ENCODE data around the gene EOLA2. TPM values are rescaled to one million over a fixed set of nuclear protein-coding genes. Genes with fewer than 3 reads are reported as not detected.

Gene EOLA2
- polyA plus RNA-seq, 2 of the 4 experiments (the other 2 are of a cell fraction): 34.5 to 60.9 TPM

DNA sequence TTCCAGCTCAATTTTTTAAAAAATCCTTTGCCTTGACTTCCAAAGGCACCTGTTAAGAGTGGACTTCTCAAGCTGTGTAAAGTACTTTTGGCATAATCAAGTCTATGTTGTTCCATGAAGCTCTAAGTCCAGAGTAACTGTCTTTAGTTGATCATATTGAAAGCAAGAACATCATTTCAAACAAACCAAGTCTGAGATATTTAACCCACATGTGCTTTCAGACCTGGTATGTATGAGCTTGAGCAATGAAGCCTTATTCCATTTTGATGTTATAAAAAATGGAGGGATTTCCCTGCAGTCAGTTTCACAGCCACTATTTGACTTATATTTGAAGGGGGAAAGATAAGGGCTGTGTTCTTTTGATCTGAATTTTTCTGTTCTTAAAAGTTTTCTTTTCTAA lies 23.7 kb upstream of the EOLA2 start:
- ChIA-PET CTCF (interaction anchor here (0.5 to 2.4 kb wide), 11 partner anchors 10 to 524 kb away, joined by 3 to 13 read pairs (median 4); partner anchors contain the start of gene MAMLD1), POLR2A (no interaction called here)
- Histone ChIP-seq H3K4me2 (no peak overlapping the region), H3K4me1 (peaks cover 13% of the 10 kb centered on the region; the same call in 2 of the 3 replicates), H3K9me3 (no peaks in the 10 kb centered on the region), H3K4me3 (no peak overlapping the region), H3K27ac (no peak overlapping the region)
- TF ChIP-seq, protein P1, sequence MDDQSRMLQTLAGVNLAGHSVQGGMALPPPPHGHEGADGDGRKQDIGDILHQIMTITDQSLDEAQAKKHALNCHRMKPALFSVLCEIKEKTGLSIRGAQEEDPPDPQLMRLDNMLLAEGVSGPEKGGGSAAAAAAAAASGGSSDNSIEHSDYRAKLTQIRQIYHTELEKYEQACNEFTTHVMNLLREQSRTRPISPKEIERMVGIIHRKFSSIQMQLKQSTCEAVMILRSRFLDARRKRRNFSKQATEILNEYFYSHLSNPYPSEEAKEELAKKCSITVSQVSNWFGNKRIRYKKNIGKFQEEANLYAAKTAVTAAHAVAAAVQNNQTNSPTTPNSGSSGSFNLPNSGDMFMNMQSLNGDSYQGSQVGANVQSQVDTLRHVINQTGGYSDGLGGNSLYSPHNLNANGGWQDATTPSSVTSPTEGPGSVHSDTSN (IDR thresholded peaks at IDR 0.05): no peak
- TF ChIP-seq MAFK (IDR thresholded peaks at IDR 0.05; ENCODE audit: partially characterized antibody) (no peak), MYC (IDR thresholded peaks at IDR 0.05; ENCODE audit: borderline replicate concordance, low read length) (no peak), E2F6 (IDR thresholded peaks at IDR 0.05; ENCODE audit: borderline replicate concordance, low read depth) (no peak), CBX8 (IDR thresholded peaks at IDR 0.05) (no peak), KDM5A (IDR thresholded peaks at IDR 0.05) (no peak), SREBF2 (IDR thresholded peaks at IDR 0.05) (no peak), KDM1A (IDR thresholded peaks at IDR 0.05; ENCODE audit: low read depth) (no peak), ZSCAN20 (CRISPR knock-in tag; IDR thresholded peaks at IDR 0.05) (no peak), MAX (IDR thresholded peaks at IDR 0.05) (no peak), EHMT2 (IDR thresholded peaks at IDR 0.05; ENCODE audit: low read depth) (no peak), RAD21 (conservative IDR thresholded peaks at IDR 0.05 in 1 of 2, IDR thresholded peaks at IDR 0.05 in 1 of 2) (no peak), FOSL2 (IDR thresholded peaks at IDR 0.05) (no peak), FOSL2 (CRISPR knock-in tag; IDR thresholded peaks at IDR 0.05) (no peak), ZNF302 (CRISPR knock-in tag; IDR thresholded peaks at IDR 0.05) (no peak)
- TF ChIP-seq, protein P2, sequence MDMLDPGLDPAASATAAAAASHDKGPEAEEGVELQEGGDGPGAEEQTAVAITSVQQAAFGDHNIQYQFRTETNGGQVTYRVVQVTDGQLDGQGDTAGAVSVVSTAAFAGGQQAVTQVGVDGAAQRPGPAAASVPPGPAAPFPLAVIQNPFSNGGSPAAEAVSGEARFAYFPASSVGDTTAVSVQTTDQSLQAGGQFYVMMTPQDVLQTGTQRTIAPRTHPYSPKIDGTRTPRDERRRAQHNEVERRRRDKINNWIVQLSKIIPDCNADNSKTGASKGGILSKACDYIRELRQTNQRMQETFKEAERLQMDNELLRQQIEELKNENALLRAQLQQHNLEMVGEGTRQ (IDR thresholded peaks at IDR 0.05): no peak
- TF ChIP-seq, protein P3, sequence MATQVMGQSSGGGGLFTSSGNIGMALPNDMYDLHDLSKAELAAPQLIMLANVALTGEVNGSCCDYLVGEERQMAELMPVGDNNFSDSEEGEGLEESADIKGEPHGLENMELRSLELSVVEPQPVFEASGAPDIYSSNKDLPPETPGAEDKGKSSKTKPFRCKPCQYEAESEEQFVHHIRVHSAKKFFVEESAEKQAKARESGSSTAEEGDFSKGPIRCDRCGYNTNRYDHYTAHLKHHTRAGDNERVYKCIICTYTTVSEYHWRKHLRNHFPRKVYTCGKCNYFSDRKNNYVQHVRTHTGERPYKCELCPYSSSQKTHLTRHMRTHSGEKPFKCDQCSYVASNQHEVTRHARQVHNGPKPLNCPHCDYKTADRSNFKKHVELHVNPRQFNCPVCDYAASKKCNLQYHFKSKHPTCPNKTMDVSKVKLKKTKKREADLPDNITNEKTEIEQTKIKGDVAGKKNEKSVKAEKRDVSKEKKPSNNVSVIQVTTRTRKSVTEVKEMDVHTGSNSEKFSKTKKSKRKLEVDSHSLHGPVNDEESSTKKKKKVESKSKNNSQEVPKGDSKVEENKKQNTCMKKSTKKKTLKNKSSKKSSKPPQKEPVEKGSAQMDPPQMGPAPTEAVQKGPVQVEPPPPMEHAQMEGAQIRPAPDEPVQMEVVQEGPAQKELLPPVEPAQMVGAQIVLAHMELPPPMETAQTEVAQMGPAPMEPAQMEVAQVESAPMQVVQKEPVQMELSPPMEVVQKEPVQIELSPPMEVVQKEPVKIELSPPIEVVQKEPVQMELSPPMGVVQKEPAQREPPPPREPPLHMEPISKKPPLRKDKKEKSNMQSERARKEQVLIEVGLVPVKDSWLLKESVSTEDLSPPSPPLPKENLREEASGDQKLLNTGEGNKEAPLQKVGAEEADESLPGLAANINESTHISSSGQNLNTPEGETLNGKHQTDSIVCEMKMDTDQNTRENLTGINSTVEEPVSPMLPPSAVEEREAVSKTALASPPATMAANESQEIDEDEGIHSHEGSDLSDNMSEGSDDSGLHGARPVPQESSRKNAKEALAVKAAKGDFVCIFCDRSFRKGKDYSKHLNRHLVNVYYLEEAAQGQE (IDR thresholded peaks at IDR 0.05): no peak
- FAIRE-seq (no peak), ATAC-seq (no peak), DNase-seq (ENCODE audit: low read depth in 1 of 2, low spot score in 1 of 2) (no peak)

GRCh38 chrX:149961572-149961971 lies 23.3 kb upstream of the EOLA2 start:
- H3K4me1 ChIP-seq: peaks cover 13% of the 10 kb centered on the region; the same call in 2 of the 3 replicates
- no peak for TF ChIP-seq MYC (IDR thresholded peaks at IDR 0.05; ENCODE audit: borderline replicate concordance, low read length)
- no peak for TF ChIP-seq EHF (CRISPR knock-in tag; IDR thresholded peaks at IDR 0.05)
- TF ChIP-seq NR3C1 (IDR thresholded peaks at IDR 0.05): no peak
- TF ChIP-seq NFE2L2 (conservative IDR thresholded peaks at IDR 0.05; ENCODE audit: low read length): no peak
- TF ChIP-seq, protein P4, sequence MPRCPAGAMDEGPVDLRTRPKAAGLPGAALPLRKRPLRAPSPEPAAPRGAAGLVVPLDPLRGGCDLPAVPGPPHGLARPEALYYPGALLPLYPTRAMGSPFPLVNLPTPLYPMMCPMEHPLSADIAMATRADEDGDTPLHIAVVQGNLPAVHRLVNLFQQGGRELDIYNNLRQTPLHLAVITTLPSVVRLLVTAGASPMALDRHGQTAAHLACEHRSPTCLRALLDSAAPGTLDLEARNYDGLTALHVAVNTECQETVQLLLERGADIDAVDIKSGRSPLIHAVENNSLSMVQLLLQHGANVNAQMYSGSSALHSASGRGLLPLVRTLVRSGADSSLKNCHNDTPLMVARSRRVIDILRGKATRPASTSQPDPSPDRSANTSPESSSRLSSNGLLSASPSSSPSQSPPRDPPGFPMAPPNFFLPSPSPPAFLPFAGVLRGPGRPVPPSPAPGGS (IDR thresholded peaks at IDR 0.05): no peak
- no peak for TF ChIP-seq RAD21 (conservative IDR thresholded peaks at IDR 0.05 in 1 of 2, IDR thresholded peaks at IDR 0.05 in 1 of 2)
- TF ChIP-seq JUNB (IDR thresholded peaks at IDR 0.05): no peak
- TF ChIP-seq ATOH8 (CRISPR knock-in tag; IDR thresholded peaks at IDR 0.05; ENCODE audit: low read depth): no peak
- TF ChIP-seq CBX2 (IDR thresholded peaks at IDR 0.05; ENCODE audit: borderline replicate concordance, low read depth): no peak
- no peak for TF ChIP-seq RCOR1 (IDR thresholded peaks at IDR 0.05; ENCODE audit: low read depth, low read length)
- TF ChIP-seq HOXA7 (CRISPR knock-in tag; IDR thresholded peaks at IDR 0.05): no peak
- 93% methylated on average over 2 of the region's 2 CpGs for WGBS (ENCODE audit: missing lambda C conversion rate)
- ChIA-PET POLR2A (no interaction called here), CTCF (interaction anchor here (0.5 to 2.4 kb wide), 8 partner anchors 10 to 525 kb away, joined by 3 to 13 read pairs (median 4); partner anchors contain the start of gene MAMLD1)
- H3K4me3 ChIP-seq: no peak overlapping the region
- no peak for DNase-seq (ENCODE audit: low read depth in 1 of 2, low spot score in 1 of 2)
- no peaks in the 10 kb centered on the region for H3K9me3 ChIP-seq
- no peak overlapping the region for H3K4me2 ChIP-seq
- ATAC-seq: no peak
- H3K27ac ChIP-seq: no peak overlapping the region
- FAIRE-seq: no peak
